Neuronal stem cell (in vitro differentiated cells): ENCODE results near the gene PALM.

Source experiments
- DNase-seq: peaks from one replicate; pipeline ENCODE4 v3.0.0-alpha.2; 2013; ENCODE audit warnings: low spot score
- H2AFZ ChIP-seq: one replicate; pipeline ENCODE4 v1.6.1; 2013; ENCODE audit warnings: mild to moderate bottlenecking, low read length, inconsistent platforms
- H2AK5ac ChIP-seq: 2 replicates; pipeline ENCODE4 v1.6.1; 2013; ENCODE audit warnings: low read depth, mild to moderate bottlenecking, inconsistent platforms, low read length, moderate library complexity, mixed read lengths
- H2BK120ac ChIP-seq: 2 replicates; pipeline ENCODE4 v1.6.1; 2013; ENCODE audit warnings: low read depth, mild to moderate bottlenecking, inconsistent platforms, low read length, moderate library complexity, mixed read lengths
- H2BK12ac ChIP-seq: one replicate; pipeline ENCODE4 v1.6.1; 2013; ENCODE audit warnings: low read length, inconsistent platforms
- H2BK15ac ChIP-seq: 2 replicates; pipeline ENCODE4 v1.6.1; 2013; ENCODE audit warnings: mild to moderate bottlenecking, low read length, inconsistent platforms, mixed read lengths
- H2BK5ac ChIP-seq: one replicate; pipeline ENCODE4 v1.6.1; 2013; ENCODE audit warnings: inconsistent platforms, mild to moderate bottlenecking, low read length, moderate library complexity
- H3K14ac ChIP-seq: one replicate; pipeline ENCODE4 v1.6.1; 2013; ENCODE audit warnings: low read length, inconsistent platforms
- H3K18ac ChIP-seq: 2 replicates; pipeline ENCODE4 v1.6.1; 2013; ENCODE audit warnings: low read length, inconsistent platforms
- H3K23ac ChIP-seq: 2 replicates; pipeline ENCODE4 v1.6.1; 2013; ENCODE audit warnings: low read depth, mild to moderate bottlenecking, mixed read lengths, low read length, inconsistent platforms; ENCODE audit not compliant: poor library complexity
- H3K27ac ChIP-seq: replicated peaks from 3 replicates; pipeline ENCODE4 v1.5.1; 2013; ENCODE audit warnings: low read length, inconsistent platforms
- H3K27me3 ChIP-seq, 3 experiments: 2 replicates each; pipeline ENCODE4 v1.6.1; 2013; ENCODE audit warnings: low read length in 3 of 3, mild to moderate bottlenecking in 2 of 3, inconsistent platforms in 1 of 3, low read depth in 1 of 3, mixed read lengths in 1 of 3, moderate library complexity in 1 of 3; ENCODE audit not compliant: control insufficient read depth in 3 of 3, insufficient read depth in 3 of 3
- H3K36me3 ChIP-seq, 2 donors: replicated peaks in 1 of 2; 2 replicates each; pipeline ENCODE4 v1.6.1; 2013; ENCODE audit warnings: low read length in 2 of 2; ENCODE audit not compliant: control insufficient read depth in 2 of 2, insufficient read depth in 2 of 2
- H3K4ac ChIP-seq: 2 replicates; pipeline ENCODE4 v1.6.1; 2013; ENCODE audit warnings: inconsistent platforms, mild to moderate bottlenecking, low read length, moderate library complexity
- H3K4me1 ChIP-seq, 2 donors: 1 replicate in 1 of 2; 2 replicates in 1 of 2; pipeline ENCODE4 v1.6.1; 2013; ENCODE audit warnings: low read length in 2 of 2, low read depth in 1 of 2; ENCODE audit not compliant: control insufficient read depth in 2 of 2, insufficient read depth in 1 of 2
- H3K4me2 ChIP-seq: one replicate; pipeline ENCODE4 v1.6.1; 2013; ENCODE audit warnings: mild to moderate bottlenecking, low read length, inconsistent platforms; ENCODE audit not compliant: insufficient read depth, poor library complexity, severe bottlenecking
- H3K4me3 ChIP-seq, 2 donors: 2 replicates each; pipeline ENCODE4 v1.5.1; 2013; ENCODE audit warnings: low read length in 2 of 2, mild to moderate bottlenecking in 2 of 2, inconsistent platforms in 1 of 2, moderate library complexity in 1 of 2
- H3K79me1 ChIP-seq: one replicate; pipeline ENCODE4 v1.6.1; 2013; ENCODE audit warnings: low read depth, mild to moderate bottlenecking, inconsistent platforms, low read length, moderate library complexity
- H3K9ac ChIP-seq: one replicate; pipeline ENCODE4 v1.6.1; 2013; ENCODE audit warnings: mild to moderate bottlenecking, low read depth, low read length, inconsistent platforms; ENCODE audit not compliant: poor library complexity
- H3K9me3 ChIP-seq, 2 donors: replicated peaks in 1 of 2; 2 replicates each; pipeline versions ENCODE3 to v1.6.1; 2013; ENCODE audit warnings: low read length in 2 of 2, mild to moderate bottlenecking in 2 of 2, inconsistent platforms in 1 of 2, low read depth in 1 of 2, mixed read lengths in 1 of 2, moderate library complexity in 1 of 2; ENCODE audit not compliant: control insufficient read depth in 2 of 2, insufficient read depth in 1 of 2
- H4K8ac ChIP-seq: one replicate; pipeline ENCODE4 v1.6.1; 2013; ENCODE audit warnings: low read depth, mild to moderate bottlenecking, inconsistent platforms, low read length, moderate library complexity
- H4K91ac ChIP-seq: one replicate; pipeline ENCODE4 v1.6.1; 2013; ENCODE audit warnings: low read length, low read depth, mild to moderate bottlenecking, inconsistent platforms; ENCODE audit not compliant: poor library complexity
- WGBS, 2 donors: extraction: QIAGEN DNeasy Blood & Tissue Kit; methylation state at CpG; one replicate each; pipeline ENCODE4 v1.1.7; 2013; ENCODE audit warnings: missing lambda C conversion rate in 2 of 2, mixed read lengths in 1 of 2; ENCODE audit not compliant: insufficient read length in 2 of 2, insufficient replicate concordance in 1 of 2; ENCODE audit errors: extremely low coverage in 2 of 2; 5-methylcytosine and 5-hydroxymethylcytosine counted together

The PALM gene

DNA sequence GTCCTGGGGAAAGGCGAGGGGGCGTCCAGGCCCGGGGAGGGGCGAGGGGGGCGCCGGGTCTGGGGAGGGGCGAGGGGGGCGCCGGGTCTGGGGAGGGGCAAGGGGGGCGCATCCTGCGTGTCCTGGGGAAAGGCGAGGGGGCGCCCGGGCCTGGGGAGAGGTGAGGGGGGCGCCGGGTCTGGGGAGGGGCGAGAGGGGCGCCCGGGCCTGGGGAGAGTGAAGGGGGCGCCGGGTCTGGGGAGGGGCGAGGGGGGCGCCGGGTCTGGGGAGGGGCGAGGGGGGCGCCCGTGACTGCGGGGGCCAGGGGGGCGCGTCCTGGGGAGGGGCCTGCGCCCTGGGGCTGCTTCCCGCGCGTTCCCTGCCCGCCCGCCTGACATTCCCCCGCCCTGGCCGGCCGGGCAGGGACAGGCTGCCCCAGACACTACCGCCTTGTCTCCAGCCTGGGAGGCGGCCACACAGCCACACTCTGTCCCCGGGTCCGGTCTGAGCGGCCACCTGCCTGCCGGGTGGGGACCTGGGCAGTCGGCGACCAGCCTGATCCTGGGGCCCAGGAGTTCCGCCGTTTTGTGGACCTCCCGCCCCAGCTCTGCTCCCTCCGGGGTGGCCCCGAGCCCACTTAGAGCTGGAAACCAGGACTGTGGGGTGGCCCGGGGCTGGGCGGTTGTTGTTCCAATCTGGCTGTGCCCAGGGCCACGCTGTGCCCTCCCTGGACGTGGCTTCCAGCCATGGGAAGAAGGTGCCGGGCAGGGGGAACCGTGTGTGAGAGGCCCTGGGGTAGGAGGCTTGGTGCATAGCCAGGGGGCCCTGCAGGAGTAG lies 11.8 kb downstream of the PALM start:
- peaks cover 0 to 5% of the 10 kb centered on the region in 2 donors for H3K36me3 ChIP-seq
- H2BK5ac ChIP-seq = no peak overlapping the region
- no peak overlapping the region for H4K91ac ChIP-seq
- H3K9me3 ChIP-seq = peaks cover 2 to 4% of the 10 kb centered on the region in 2 donors
- no peak overlapping the region for H3K23ac ChIP-seq
- H3K27me3 ChIP-seq = no peaks in the 10 kb centered on the region
- no peak overlapping the region for H2BK120ac ChIP-seq
- peak overlapping the region; percentile 61 for H2AFZ ChIP-seq
- H3K18ac ChIP-seq = peak overlapping the region; percentile 76
- H3K4me2 ChIP-seq = peak overlapping the region; percentile 18
- H3K4me1 ChIP-seq = peaks cover 6 to 28% of the 10 kb centered on the region in 2 donors
- DNase-seq = no peak
- no peak overlapping the region for H4K8ac ChIP-seq
- H3K79me1 ChIP-seq = peaks cover 27% of the 10 kb centered on the region
- peak overlapping the region in 1 of 2 donors; percentile 38 for H3K4me3 ChIP-seq
- peak overlapping the region; percentile 73 for H2BK12ac ChIP-seq
- peak overlapping the region; percentile 75 for H2AK5ac ChIP-seq
- H3K4ac ChIP-seq = no peak overlapping the region
- peak overlapping the region; percentile 56 for H3K14ac ChIP-seq
- H2BK15ac ChIP-seq = no peak overlapping the region
- no CpG with 5 or more reads among the region's 58 CpGs for WGBS, 2 donors
- no peak overlapping the region for H3K27ac ChIP-seq
- peak overlapping the region; percentile 60 for H3K9ac ChIP-seq

DNA sequence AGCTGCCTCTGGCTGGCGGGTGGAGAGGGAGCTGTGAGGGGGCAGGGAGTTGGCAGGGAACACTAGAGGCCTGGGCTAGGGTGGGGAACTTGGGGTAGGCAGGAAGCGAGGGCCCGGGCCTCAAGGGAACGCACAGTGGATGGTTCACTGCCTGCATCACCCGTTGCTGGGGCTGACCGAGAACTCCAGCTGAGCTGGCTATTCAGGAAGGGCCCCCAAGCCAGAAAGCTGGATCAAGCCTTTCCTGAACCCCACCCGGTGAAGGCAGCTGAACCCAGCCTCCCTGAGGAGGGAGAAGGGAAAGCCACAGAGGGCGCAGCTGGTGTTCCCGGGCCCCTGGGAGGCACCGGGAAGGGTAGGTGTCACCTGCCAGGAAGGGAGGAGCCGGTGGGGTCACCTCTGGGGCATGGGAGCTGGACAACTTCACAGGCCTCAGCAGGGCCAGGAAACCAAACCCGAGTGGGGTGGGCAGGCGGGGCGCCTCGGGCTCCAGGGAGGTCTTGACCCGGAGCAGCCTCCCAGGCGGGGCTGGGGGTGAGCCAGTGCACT lies 13.9 kb downstream of the PALM start:
- DNase-seq = no peak
- WGBS, 2 donors = no CpG with 5 or more reads among the region's 17 CpGs

DNA sequence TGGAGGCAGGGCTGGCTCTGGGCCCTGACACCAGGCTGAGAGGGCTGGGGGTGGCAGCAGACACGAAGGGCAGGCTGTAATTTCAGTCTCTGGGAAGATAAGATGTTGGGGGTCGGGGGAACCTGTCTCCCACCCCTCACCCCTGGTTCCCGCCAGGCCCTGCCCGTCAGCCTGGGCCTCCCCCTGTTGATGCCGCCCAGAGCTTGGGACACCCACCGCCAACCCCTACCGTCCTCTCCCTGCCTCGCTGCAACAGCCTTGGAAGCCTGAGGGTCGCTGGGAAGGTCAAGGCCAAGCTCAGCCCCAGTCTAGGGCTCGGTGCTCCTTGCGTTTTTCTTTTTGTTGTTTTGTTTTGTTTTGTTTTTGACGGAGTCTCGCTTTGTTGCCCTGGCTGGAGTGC lies 14.5 kb downstream of the PALM start:
- H3K4me3 ChIP-seq = no peak overlapping the region
- H3K4ac ChIP-seq = no peak overlapping the region
- H2BK120ac ChIP-seq = no peak overlapping the region
- H2BK15ac ChIP-seq = no peak overlapping the region
- WGBS, 2 donors = no CpG with 5 or more reads among the region's 13 CpGs
- no peak overlapping the region for H2BK12ac ChIP-seq
- H2BK5ac ChIP-seq = no peak overlapping the region
- H3K27ac ChIP-seq = no peak overlapping the region
- no peak overlapping the region for H3K4me2 ChIP-seq
- H3K36me3 ChIP-seq = peaks cover 12 to 21% of the 10 kb centered on the region in 2 donors
- H3K27me3 ChIP-seq = no peaks in the 10 kb centered on the region
- H4K91ac ChIP-seq = no peak overlapping the region
- no peak for DNase-seq
- H3K79me1 ChIP-seq = peaks cover 26% of the 10 kb centered on the region
- H3K18ac ChIP-seq = no peak overlapping the region
- peaks cover 4 to 21% of the 10 kb centered on the region in 2 donors for H3K4me1 ChIP-seq
- no peak overlapping the region for H4K8ac ChIP-seq
- peak overlapping the region; percentile 44 for H3K9ac ChIP-seq
- H3K23ac ChIP-seq = peak overlapping the region; percentile 55
- H2AK5ac ChIP-seq = no peak overlapping the region
- H3K14ac ChIP-seq = no peak overlapping the region
- no peak overlapping the region for H2AFZ ChIP-seq
- H3K9me3 ChIP-seq = peaks cover 0 to 6% of the 10 kb centered on the region in 2 donors

More for the DNA sequence above, 13.9 kb downstream of the PALM start:
- H3K4me1 ChIP-seq = peaks cover 6 to 24% of the 10 kb centered on the region in 2 donors
- H2BK120ac ChIP-seq = no peak overlapping the region
- H3K27me3 ChIP-seq = no peaks in the 10 kb centered on the region
- no peak overlapping the region for H2AK5ac ChIP-seq
- no peak overlapping the region for H4K91ac ChIP-seq
- H3K9ac ChIP-seq = no peak overlapping the region
- H2BK15ac ChIP-seq = no peak overlapping the region
- no peak overlapping the region for H3K4me2 ChIP-seq
- H4K8ac ChIP-seq = no peak overlapping the region
- peaks cover 0 to 6% of the 10 kb centered on the region in 2 donors for H3K9me3 ChIP-seq
- no peak overlapping the region for H2BK5ac ChIP-seq
- no peak overlapping the region for H3K4ac ChIP-seq
- peak overlapping the region; percentile 28 for H3K18ac ChIP-seq
- H3K23ac ChIP-seq = no peak overlapping the region
- no peak overlapping the region for H2BK12ac ChIP-seq
- H3K27ac ChIP-seq = no peak overlapping the region
- H3K14ac ChIP-seq = no peak overlapping the region
- peaks cover 26% of the 10 kb centered on the region for H3K79me1 ChIP-seq
- H2AFZ ChIP-seq = no peak overlapping the region
- H3K36me3 ChIP-seq = peaks cover 10 to 19% of the 10 kb centered on the region in 2 donors
- H3K4me3 ChIP-seq = no peak overlapping the region

DNA sequence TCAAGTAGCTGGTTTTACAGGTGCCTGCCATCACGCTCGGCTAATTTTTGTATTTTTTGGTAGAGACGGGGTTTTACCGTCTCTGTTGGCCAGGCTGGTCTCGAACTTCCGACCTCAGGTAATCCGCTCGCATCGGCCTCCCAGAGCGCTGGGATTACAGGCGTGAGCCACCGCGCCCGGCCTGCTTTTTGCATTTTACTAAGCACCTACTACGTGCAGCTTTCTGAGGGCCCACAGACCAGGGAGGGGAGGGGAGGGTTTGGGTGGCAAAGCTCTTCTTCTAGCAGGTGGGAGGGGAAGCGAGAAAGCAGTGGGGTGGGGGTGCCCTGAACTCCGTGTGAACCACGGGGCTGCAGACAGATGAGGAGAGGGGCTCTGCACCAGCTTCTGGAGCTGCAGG lies 15.0 kb downstream of the PALM start:
- Histone ChIP-seq H3K23ac (no peak overlapping the region), H4K91ac (no peak overlapping the region), H3K4me2 (no peak overlapping the region), H3K27ac (no peak overlapping the region), H2BK15ac (no peak overlapping the region), H2BK12ac (no peak overlapping the region), H3K9me3 (peaks cover 0 to 6% of the 10 kb centered on the region in 2 donors), H4K8ac (no peak overlapping the region), H2BK5ac (no peak overlapping the region), H3K4ac (no peak overlapping the region), H3K14ac (no peak overlapping the region), H3K79me1 (peaks cover 26% of the 10 kb centered on the region), H3K27me3 (no peaks in the 10 kb centered on the region), H2AFZ (no peak overlapping the region), H3K18ac (no peak overlapping the region), H3K36me3 (peaks cover 12 to 21% of the 10 kb centered on the region in 2 donors), H3K4me1 (peaks cover 1 to 16% of the 10 kb centered on the region in 2 donors), H2AK5ac (no peak overlapping the region), H2BK120ac (no peak overlapping the region), H3K4me3 (no peak overlapping the region), H3K9ac (no peak overlapping the region)
- no peak for DNase-seq
- WGBS, 2 donors = no CpG with 5 or more reads among the region's 18 CpGs
